Mesendoderm (in vitro differentiated cells): ENCODE data around the gene HES5.

Source experiments
- DNase-seq: peaks from one replicate; pipeline ENCODE4 v3.0.0; 2013
- H2AK5ac ChIP-seq: 2 replicates; pipeline ENCODE4 v1.6.1; 2013; ENCODE audit warnings: low read length, inconsistent platforms
- H2BK120ac ChIP-seq: 2 replicates; pipeline ENCODE4 v1.6.1; 2013; ENCODE audit warnings: low read depth, mild to moderate bottlenecking, low read length, moderate library complexity, mixed read lengths
- H2BK15ac ChIP-seq: replicated peaks from 2 replicates; pipeline ENCODE4 v1.6.1; 2013; ENCODE audit warnings: low read depth, mild to moderate bottlenecking, moderate library complexity
- H2BK5ac ChIP-seq: 2 replicates; pipeline ENCODE4 v1.6.1; 2013; ENCODE audit warnings: low read length, inconsistent platforms
- H3K18ac ChIP-seq: 2 replicates; pipeline ENCODE4 v1.6.1; 2013; ENCODE audit warnings: mild to moderate bottlenecking, low read length, mixed read lengths
- H3K23ac ChIP-seq: one replicate; pipeline ENCODE4 v1.6.1; 2013; ENCODE audit warnings: low read length
- H3K27ac ChIP-seq: 2 replicates; pipeline ENCODE4 v1.5.1; 2013; ENCODE audit warnings: low read depth, mild to moderate bottlenecking, inconsistent platforms, low read length, moderate library complexity
- H3K27me3 ChIP-seq: 2 replicates; pipeline ENCODE4 v1.6.1; 2013; ENCODE audit warnings: low read length, control low read depth, mild to moderate bottlenecking, inconsistent platforms; ENCODE audit not compliant: insufficient read depth, poor library complexity
- H3K36me3 ChIP-seq: 2 replicates; pipeline ENCODE4 v1.6.1; 2013; ENCODE audit warnings: low read length, inconsistent platforms; ENCODE audit not compliant: control insufficient read depth, insufficient read depth
- H3K4ac ChIP-seq: one replicate; pipeline ENCODE4 v1.6.1; 2013; ENCODE audit warnings: low read depth, mild to moderate bottlenecking, low read length, moderate library complexity
- H3K4me1 ChIP-seq: 2 replicates; pipeline ENCODE4 v1.6.1; 2013; ENCODE audit warnings: low read depth, low read length, inconsistent platforms; ENCODE audit not compliant: control insufficient read depth
- H3K4me2 ChIP-seq: 2 replicates; pipeline ENCODE4 v1.6.1; 2013; ENCODE audit warnings: low read length
- H3K4me3 ChIP-seq: 2 replicates; pipeline ENCODE4 v1.5.1; 2013; ENCODE audit warnings: mild to moderate bottlenecking, low read length
- H3K56ac ChIP-seq: one replicate; pipeline ENCODE4 v1.6.1; 2013; ENCODE audit warnings: low read length
- H3K79me1 ChIP-seq: 2 replicates; pipeline ENCODE4 v1.6.1; 2013; ENCODE audit warnings: low read length, inconsistent platforms
- H3K79me2 ChIP-seq: 2 replicates; pipeline ENCODE4 v1.6.1; 2013; ENCODE audit warnings: mild to moderate bottlenecking, low read length; ENCODE audit not compliant: control insufficient read depth, insufficient read depth
- H3K9ac ChIP-seq: 2 replicates; pipeline ENCODE4 v1.6.1; 2013; ENCODE audit warnings: low read length, inconsistent platforms
- H4K5ac ChIP-seq: one replicate; pipeline ENCODE4 v1.6.1; 2013; ENCODE audit warnings: low read length
- H4K8ac ChIP-seq: one replicate; pipeline ENCODE4 v1.6.1; 2013; ENCODE audit warnings: low read depth, mild to moderate bottlenecking, control low read depth, low read length, moderate library complexity
- WGBS: extraction: QIAGEN DNeasy Blood & Tissue Kit; methylation state at CpG from one replicate; pipeline ENCODE4 v1.1.7; 2013; ENCODE audit warnings: low lambda C conversion rate, missing lambda C conversion rate; ENCODE audit not compliant: insufficient coverage; ENCODE audit errors: extremely low coverage; 5-methylcytosine and 5-hydroxymethylcytosine counted together

The HES5 gene

GRCh38 chr1:2519029-2519685, 10.9 kb downstream of the HES5 start:
- Histone ChIP-seq H3K4me1 (peaks cover 2% of the 10 kb centered on the region), H3K27me3 (no peaks in the 10 kb centered on the region), H3K9ac (no peak overlapping the region), H2BK5ac (no peak overlapping the region), H3K27ac (no peak overlapping the region), H2BK120ac (no peak overlapping the region), H3K79me1 (peaks cover 15% of the 10 kb centered on the region), H2AK5ac (no peak overlapping the region), H3K36me3 (peaks cover 7% of the 10 kb centered on the region), H3K18ac (no peak overlapping the region), H3K4ac (no peak overlapping the region), H3K4me3 (no peak overlapping the region), H2BK15ac (no peak overlapping the region), H3K23ac (no peak overlapping the region), H4K8ac (no peak overlapping the region), H3K4me2 (no peak overlapping the region), H4K5ac (no peak overlapping the region), H3K79me2 (peaks cover 19% of the 10 kb centered on the region), H3K56ac (no peak overlapping the region)
- no CpG with 5 or more reads among the region's 25 CpGs for WGBS
- DNase-seq: no peak

GRCh38 chr1:2518528-2518927, 11.5 kb downstream of the HES5 start:
- no peak overlapping the region for H2BK15ac ChIP-seq
- H3K23ac ChIP-seq: no peak overlapping the region
- no peak overlapping the region for H3K4me3 ChIP-seq
- DNase-seq: no peak
- no peaks in the 10 kb centered on the region for H3K4me1 ChIP-seq
- no peak overlapping the region for H3K4me2 ChIP-seq
- no peaks in the 10 kb centered on the region for H3K27me3 ChIP-seq
- no peak overlapping the region for H4K8ac ChIP-seq
- no peak overlapping the region for H2BK120ac ChIP-seq
- H3K36me3 ChIP-seq: peaks cover 7% of the 10 kb centered on the region
- no peak overlapping the region for H3K27ac ChIP-seq
- H3K4ac ChIP-seq: no peak overlapping the region
- H3K18ac ChIP-seq: no peak overlapping the region
- H2BK5ac ChIP-seq: no peak overlapping the region
- H3K79me2 ChIP-seq: peaks cover 13% of the 10 kb centered on the region
- H3K79me1 ChIP-seq: peaks cover 11% of the 10 kb centered on the region
- H4K5ac ChIP-seq: no peak overlapping the region
- WGBS: no CpG with 5 or more reads among the region's 26 CpGs
- H2AK5ac ChIP-seq: no peak overlapping the region
- H3K56ac ChIP-seq: no peak overlapping the region
- H3K9ac ChIP-seq: no peak overlapping the region

GRCh38 chr1:2517966-2518365, 12.1 kb downstream of the HES5 start:
- no peaks in the 10 kb centered on the region for H3K4me1 ChIP-seq
- H4K5ac ChIP-seq: no peak overlapping the region
- H2AK5ac ChIP-seq: no peak overlapping the region
- H4K8ac ChIP-seq: no peak overlapping the region
- H3K4me3 ChIP-seq: no peak overlapping the region
- no peaks in the 10 kb centered on the region for H3K27me3 ChIP-seq
- no peak overlapping the region for H2BK5ac ChIP-seq
- H3K27ac ChIP-seq: no peak overlapping the region
- H3K79me2 ChIP-seq: peaks cover 7% of the 10 kb centered on the region
- H3K36me3 ChIP-seq: peaks cover 9% of the 10 kb centered on the region
- H3K23ac ChIP-seq: no peak overlapping the region
- no peak overlapping the region for H3K4ac ChIP-seq
- no peak overlapping the region for H3K56ac ChIP-seq
- H2BK15ac ChIP-seq: no peak overlapping the region
- no peak overlapping the region for H3K4me2 ChIP-seq
- no peak overlapping the region for H2BK120ac ChIP-seq
- H3K9ac ChIP-seq: no peak overlapping the region
- WGBS: no CpG with 5 or more reads among the region's 17 CpGs
- no peak overlapping the region for H3K18ac ChIP-seq
- DNase-seq: no peak
- peaks cover 6% of the 10 kb centered on the region for H3K79me1 ChIP-seq

GRCh38 chr1:2516946-2517345, 13.1 kb downstream of the HES5 start:
- H3K27ac ChIP-seq: no peak overlapping the region
- H3K79me1 ChIP-seq: no peaks in the 10 kb centered on the region
- H3K4ac ChIP-seq: no peak overlapping the region
- no peak overlapping the region for H2AK5ac ChIP-seq
- no peak overlapping the region for H4K5ac ChIP-seq
- peaks cover 9% of the 10 kb centered on the region for H3K36me3 ChIP-seq
- H2BK120ac ChIP-seq: no peak overlapping the region
- H3K18ac ChIP-seq: no peak overlapping the region
- H3K27me3 ChIP-seq: no peaks in the 10 kb centered on the region
- H2BK5ac ChIP-seq: no peak overlapping the region
- no peak overlapping the region for H3K23ac ChIP-seq
- no peak for DNase-seq
- no peak overlapping the region for H3K4me3 ChIP-seq
- no CpG with 5 or more reads among the region's 14 CpGs for WGBS
- no peak overlapping the region for H4K8ac ChIP-seq
- no peaks in the 10 kb centered on the region for H3K79me2 ChIP-seq
- H3K4me2 ChIP-seq: no peak overlapping the region
- H3K56ac ChIP-seq: no peak overlapping the region
- H3K9ac ChIP-seq: no peak overlapping the region
- H3K4me1 ChIP-seq: no peaks in the 10 kb centered on the region
- H2BK15ac ChIP-seq: no peak overlapping the region

GRCh38 chr1:2516124-2516523, 13.9 kb downstream of the HES5 start:
- Histone ChIP-seq H3K18ac (no peak overlapping the region), H2AK5ac (no peak overlapping the region), H2BK5ac (no peak overlapping the region), H4K8ac (no peak overlapping the region), H3K79me2 (no peaks in the 10 kb centered on the region), H3K9ac (no peak overlapping the region), H3K4me2 (no peak overlapping the region), H3K27me3 (no peaks in the 10 kb centered on the region), H3K4me3 (no peak overlapping the region), H3K56ac (no peak overlapping the region), H2BK120ac (no peak overlapping the region), H3K23ac (no peak overlapping the region), H3K36me3 (peaks cover 9% of the 10 kb centered on the region), H3K27ac (no peak overlapping the region), H3K4me1 (no peaks in the 10 kb centered on the region), H4K5ac (no peak overlapping the region), H2BK15ac (no peak overlapping the region), H3K79me1 (no peaks in the 10 kb centered on the region), H3K4ac (no peak overlapping the region)
- DNase-seq: no peak
- no CpG with 5 or more reads among the region's 17 CpGs for WGBS

GRCh38 chr1:2515763-2516080, 14.3 kb downstream of the HES5 start:
- no peaks in the 10 kb centered on the region for H3K79me1 ChIP-seq
- H2BK120ac ChIP-seq: no peak overlapping the region
- no peak for DNase-seq
- no peak overlapping the region for H3K9ac ChIP-seq
- H3K27ac ChIP-seq: no peak overlapping the region
- H3K4me2 ChIP-seq: no peak overlapping the region
- no peak overlapping the region for H3K4me3 ChIP-seq
- H3K4me1 ChIP-seq: no peaks in the 10 kb centered on the region
- H2AK5ac ChIP-seq: no peak overlapping the region
- H3K4ac ChIP-seq: no peak overlapping the region
- H3K36me3 ChIP-seq: peaks cover 8% of the 10 kb centered on the region
- no peak overlapping the region for H3K23ac ChIP-seq
- no peak overlapping the region for H3K18ac ChIP-seq
- H3K56ac ChIP-seq: no peak overlapping the region
- H4K8ac ChIP-seq: no peak overlapping the region
- no peak overlapping the region for H2BK15ac ChIP-seq
- no peak overlapping the region for H2BK5ac ChIP-seq
- WGBS: no CpG with 5 or more reads among the region's 11 CpGs
- no peaks in the 10 kb centered on the region for H3K27me3 ChIP-seq
- H3K79me2 ChIP-seq: no peaks in the 10 kb centered on the region
- no peak overlapping the region for H4K5ac ChIP-seq
